ENCODE results near the gene HNF1A. TPM values are rescaled to one million over a fixed set of nuclear protein-coding genes. Genes with fewer than 3 reads are reported as not detected.

The HNF1A gene
- total and polyA plus RNA-seq, 2 donors (not counting 3 experiments of a cell fraction or from before 2014, with no cell fraction given), result not detected

- no peak for DNase-seq (ENCODE audit: low read depth, low spot score)
- CTCF ChIA-PET, result no interaction called here
Observed at GRCh38 chr12:120994589-120995337, 16.4 kb downstream of the HNF1A start.

More at GRCh38 chr12:120994589-120995337, 16.4 kb downstream of the HNF1A start:
- Histone ChIP-seq H3K4me3 (replicated peaks in 1 of 3; ENCODE audit: insufficient read depth in 1 of 3, low read depth in 1 of 3, low read length in 3 of 3) (no peak overlapping the region), H3K36me3 (ENCODE audit: control insufficient read depth in 2 of 2, extremely low read depth in 1 of 2, insufficient read depth in 2 of 2, low read length in 2 of 2) (no peaks in the 10 kb centered on the region), H3K4me1 (ENCODE audit: control insufficient read depth, extremely low read depth, insufficient read depth, low read length) (no peaks in the 10 kb centered on the region), H3K9me3 (replicated peaks; ENCODE audit: control insufficient read depth, insufficient read depth, low read length) (no peaks in the 10 kb centered on the region), H3K4me2 (ENCODE audit: insufficient read depth, low read length) (no peak overlapping the region), H3K9ac (replicated peaks; ENCODE audit: extremely low read depth, insufficient read depth, low read length) (no peak overlapping the region), H4K20me1 (replicated peaks; ENCODE audit: control insufficient read depth, extremely low read depth, insufficient read depth, low read length) (no peaks in the 10 kb centered on the region), H3K9me1 (replicated peaks; ENCODE audit: control insufficient read depth, extremely low read depth, insufficient read depth, low read length) (no peaks in the 10 kb centered on the region), H3K27ac (ENCODE audit: insufficient read depth, low read depth, low read length) (no peak overlapping the region), H2AFZ (ENCODE audit: low read depth, low read length) (no peak overlapping the region), H3K79me2 (ENCODE audit: control insufficient read depth, insufficient read depth, low read length) (no peaks in the 10 kb centered on the region), H3K27me3 (ENCODE audit: control insufficient read depth in 2 of 2, insufficient read depth in 2 of 2, low read length in 2 of 2) (peaks cover under 1 to 8% of the 10 kb centered on the region in 2 experiments)
- dilution Hi-C loops (cut with MboI; ENCODE audit: extremely low pct_ligation_motif_present, low sequenced_read_pairs) (no loop called here), intact Hi-C loops (cut with micrococcal nuclease) (no loop called here)
- no TSS peak for BruUV-seq (replicated peaks)
- TF ChIP-seq EZH2 (IDR thresholded peaks at IDR 0.05; ENCODE audit: borderline replicate concordance, low read depth, low read length, severe bottlenecking) (no peak), JUN (IDR thresholded peaks at IDR 0.05; ENCODE audit: borderline replicate concordance, insufficient read depth, insufficient read length, low read depth) (no peak), CTCF (IDR thresholded peaks at IDR 0.05; ENCODE audit: extremely low read depth in 1 of 2, insufficient read depth in 1 of 2, low read depth in 1 of 2, low read length in 2 of 2) (no peak), GATA2 (IDR thresholded peaks at IDR 0.05; ENCODE audit: insufficient read depth, insufficient read length, low read depth, low read length) (no peak), FOS (IDR thresholded peaks at IDR 0.05; ENCODE audit: borderline replicate concordance, insufficient read depth, low read length) (no peak), MAX (IDR thresholded peaks at IDR 0.05; ENCODE audit: insufficient read depth, insufficient read length) (no peak), MYC (IDR thresholded peaks at IDR 0.05; ENCODE audit: low read depth, low read length) (no peak), POLR2A (IDR thresholded peaks at IDR 0.05; ENCODE audit: low read depth, low read length) (no peak), POLR2AphosphoS5 (IDR thresholded peaks at IDR 0.05; ENCODE audit: insufficient read depth, low read depth, low read length) (no peak)
- POLR2A ChIA-PET, result no interaction called here
- FAIRE-seq, result no peak

All from endothelial cell of umbilical vein (primary cell).